Stimulated activated naive CD4-positive, alpha-beta T cell (primary cell): ENCODE data around the gene SRF.
A peak's percentile ranks its signal among the peaks of the same experiment; 100 is the strongest.

ENCODE experiments used
- DNase-seq, 6 experiments: peaks; one replicate each; lab custom pipeline; 2025; lab: John Stamatoyannopoulos, UW

Gene SRF

GRCh38 chr6:43217351-43217750 lies 46.3 kb downstream of the SRF start:
- DNase-seq: no peak

- no peak for DNase-seq
Measured at GRCh38 chr6:43219119-43219518, 48.0 kb downstream of the SRF start.

- no peak for DNase-seq
Measured at GRCh38 chr6:43219814-43220213, 48.7 kb downstream of the SRF start.

- DNase-seq: no peak
Measured at GRCh38 chr6:43220439-43220951, 49.4 kb downstream of the SRF start.

GRCh38 chr6:43221046-43221972 lies 50.2 kb downstream of the SRF start:
- no peak for DNase-seq

GRCh38 chr6:43222418-43223059 lies 51.5 kb downstream of the SRF start:
- DNase-seq: no peak

- DNase-seq: no peak
Measured at GRCh38 chr6:43223175-43223574, 52.1 kb downstream of the SRF start.

GRCh38 chr6:43226192-43226851 lies 55.3 kb downstream of the SRF start:
- DNase-seq: no peak

- peak; percentile 51 to 83 (median 71) for DNase-seq
Measured at GRCh38 chr6:43228951-43229802, 58.1 kb downstream of the SRF start, which contains the start of gene DNPH1. Gene DNPH1 (minus strand): TSS chr6:43229481. CDS start chr6:43229456, 25 bp downstream.

- no peak for DNase-seq
Measured at GRCh38 chr6:43229803-43230620, 58.9 kb downstream of the SRF start.

GRCh38 chr6:43231053-43231452 lies 60.0 kb downstream of the SRF start:
- DNase-seq: no peak
